K562 (cell line): ENCODE results near the gene LYPD5. TPM values are rescaled to one million over a fixed set of nuclear protein-coding genes. Genes with fewer than 3 reads are reported as not detected.

ENCODE experiments used
- ATF1 ChIP-seq, 2 experiments: fragments of 450-650 bp in 1 of 2; IDR thresholded peaks; 2 replicates each; pipeline ENCODE4 v1.6.1; 2016; ENCODE audit warnings: missing compliant biosample characterization in 1 of 2, missing genetic modification characterization in 1 of 2
- HES1 ChIP-seq: fragments of 450-650 bp; IDR thresholded peaks from 2 replicates; pipeline ENCODE4 v1.6.1; 2016; ENCODE audit warnings: low read depth, mild to moderate bottlenecking, moderate library complexity
- HMGN3 ChIP-seq: IDR thresholded peaks from 2 replicates; pipeline ENCODE4 v1.6.1; 2011; ENCODE audit warnings: borderline replicate concordance, low read depth, mild to moderate bottlenecking, mixed read lengths, low read length; ENCODE audit not compliant: insufficient read length; ENCODE audit errors: extremely low read depth
- HSF4 ChIP-seq: fragments of 250-450 bp; sonication (Bioruptor Pico); IDR thresholded peaks from 2 replicates; pipeline ENCODE4 v2.1.2; 2022; ENCODE audit warnings: mild to moderate bottlenecking, moderate library complexity, borderline replicate concordance
- KLF13 ChIP-seq: fragments of 450-650 bp; IDR thresholded peaks from 2 replicates; pipeline ENCODE4 v1.6.1; 2016; ENCODE audit warnings: missing genetic modification characterization, low read depth, mild to moderate bottlenecking, missing compliant biosample characterization, moderate library complexity, borderline replicate concordance
- NCOA1 ChIP-seq: fragments of 450-650 bp; IDR thresholded peaks from 2 replicates; pipeline ENCODE4 v1.6.1; 2016; ENCODE audit warnings: low read depth
- RNF2 ChIP-seq: sonication (generic); IDR thresholded peaks from 2 replicates; pipeline ENCODE4 v1.6.1; 2016
- STAT5A ChIP-seq: IDR thresholded peaks from 2 replicates; pipeline ENCODE4 v1.6.1; 2012; ENCODE audit warnings: low read length, inconsistent platforms, borderline replicate concordance
- TEAD2 ChIP-seq: fragments of 450-650 bp; IDR thresholded peaks from 2 replicates; pipeline ENCODE4 v1.6.1; 2016; ENCODE audit warnings: missing genetic modification characterization, control low read depth, missing compliant biosample characterization
- XRCC4 ChIP-seq: IDR thresholded peaks from one replicate; pipeline ENCODE4 v1.6.1; 2011; ENCODE audit not compliant: insufficient read depth, insufficient read length; ENCODE audit errors: extremely low read depth
- ZBTB11 ChIP-seq, 3 experiments: fragments of 200-800 bp in 1 of 3; fragments of 250-450 bp in 1 of 3; fragments of 450-650 bp in 1 of 3; sonication (Bioruptor Pico) in 1 of 3; sonication (Bioruptor generic) in 1 of 3; formaldehyde crosslinking in 1 of 3; IDR thresholded peaks; 2 replicates each; pipeline versions ENCODE4 v1.6.1 to v1.8.0; 2016 to 2022; ENCODE audit warnings: mild to moderate bottlenecking in 2 of 3, missing genetic modification characterization in 2 of 3, missing compliant biosample characterization in 1 of 3, moderate library complexity in 1 of 3
- ZNF354B ChIP-seq: fragments of 250-450 bp; sonication (Bioruptor Pico); IDR thresholded peaks from 2 replicates; pipeline ENCODE4 v1.4.0; 2020
- ZNF76 ChIP-seq: fragments of 250-450 bp; sonication (Bioruptor Pico); IDR thresholded peaks from 2 replicates; pipeline ENCODE4 v1.4.0; 2020; ENCODE audit warnings: mild to moderate bottlenecking, moderate library complexity, borderline replicate concordance
- ZSCAN32 ChIP-seq: fragments of 450-650 bp; formaldehyde crosslinking; IDR thresholded peaks from 2 replicates; pipeline ENCODE4 v1.4.0; 2020; ENCODE audit warnings: mild to moderate bottlenecking, moderate library complexity
- polyA plus RNA-seq, 8 experiments: library from polyadenylated mRNA; depleted of rRNA in 4 of 8; stranded (reverse) in 5 of 8; unstranded in 3 of 8; fragments of >200 nt; fragmentation: Nextera tagmentation in 2 of 8; fragmentation: Illumina TruSeq in 1 of 8; extraction: Ambion mirVana in 2 of 8; extraction: Trizol in 1 of 8; gene quantifications; 2 replicates each; pipeline versions ENCODE4 v1.2.1 to v1.2.3, GENCODE V29; 2011 to 2014; ENCODE audit warnings: inconsistent platforms in 1 of 8, missing spikeins in 1 of 8
- total RNA-seq, 7 experiments: library from RNA; depleted of rRNA in 6 of 7; stranded (reverse); fragments of >200 nt in 6 of 7; fragmentation: Illumina TruSeq in 2 of 7; extraction: Trizol in 2 of 7; gene quantifications; 2 replicates each; pipeline versions ENCODE4 v1.2.1 to v1.2.3, GENCODE V29; 2011 to 2021; ENCODE audit warnings: low replicate concordance in 1 of 7

The LYPD5 gene
- total and polyA plus RNA-seq, 9 of the 15 experiments (the other 6 are each of a cell fraction or from before 2014, with no cell fraction given), result 0.03 to 0.22 (median 0.10) TPM; not detected in 3

- TF ChIP-seq ZBTB11 (CRISPR knock-in tag; IDR thresholded peaks at IDR 0.05) (peak in 1 of 3 experiments; percentile 74; a peak in 1 of 6 replicates), ZNF354B (CRISPR knock-in tag) (0 out of 2 replicates have a peak, but pooled peaks have one; percentile 51), RNF2 (peak; percentile 98), ZSCAN32 (CRISPR knock-in tag) (peak; percentile 23; the same call in 1 of the 2 replicates), NCOA1 (peak; percentile 90; the same call in 1 of the 2 replicates), ATF1 (CRISPR knock-in tag; IDR thresholded peaks at IDR 0.05) (no peak; the same call in 1 of the 2 replicates), ATF1 (tag; IDR thresholded peaks at IDR 0.05) (peak; percentile 85), STAT5A (peak; percentile 82), KLF13 (tag) (peak; percentile 38; the same call in 1 of the 2 replicates), HES1 (peak; percentile 100), HSF4 (CRISPR knock-in tag) (peak; percentile 71), ZNF76 (CRISPR knock-in tag) (0 out of 2 replicates have a peak, but pooled peaks have one; percentile 83), XRCC4 (no peak), HMGN3 (peak; percentile 100), TEAD2 (tag) (no peak)
Observed at GRCh38 chr19:43774103-43774939, 27.9 kb downstream of the LYPD5 start (continued).
